Lower lobe of right lung (tissue), 2 donors: ENCODE results near the gene FAM83C. TPM values are rescaled to one million over a fixed set of nuclear protein-coding genes. Genes with fewer than 3 reads are reported as not detected.

Source experiments
- ATAC-seq, 2 donors: fragments of 200-7000 bp; cut with Tn5 transposase; one replicate each; pipeline ENCODE4 v1.9.1; 2020 to 2022; ENCODE audit warnings: mild to moderate bottlenecking in 2 of 2, moderate library complexity in 2 of 2
- DNase-seq: peaks from one replicate; pipeline ENCODE4 v3.0.0-alpha.2; 2020
- H3K27ac ChIP-seq: fragments of 200-600 bp; one replicate; pipeline ENCODE4 v1.8.0; 2022
- H3K27me3 ChIP-seq: fragments of 200-600 bp; one replicate; pipeline ENCODE4 v1.8.0; 2022; ENCODE audit warnings: low read depth
- H3K36me3 ChIP-seq: fragments of 200-600 bp; one replicate; pipeline ENCODE4 v1.8.0; 2022; ENCODE audit warnings: mild to moderate bottlenecking
- H3K4me1 ChIP-seq: fragments of 200-600 bp; one replicate; pipeline ENCODE4 v1.8.0; 2022
- H3K4me3 ChIP-seq: fragments of 200-600 bp; one replicate; pipeline ENCODE4 v1.8.0; 2022; ENCODE audit warnings: mild to moderate bottlenecking
- H3K9me3 ChIP-seq: fragments of 200-600 bp; one replicate; pipeline ENCODE4 v1.8.0; 2022
- CTCF ChIP-seq: fragments of 200-600 bp; IDR thresholded peaks from one replicate; pipeline ENCODE4 v1.8.0; 2022; ENCODE audit warnings: antibody characterized with exemption, mild to moderate bottlenecking
- intact Hi-C: fragments of 100-400 bp; cut with DNase I; formaldehyde crosslinking; loops from one replicate; pipeline ENCODE4 v1.11.0; 2022
- total RNA-seq: library from RNA; stranded (reverse); fragmentation: NEBNext Ultra II Directional; extraction: Animal tissue kit (Norgen Biotek cat#: 25700); gene quantifications from one replicate; pipeline ENCODE4 v1.2.1, GENCODE V29; 2021
- donor health status: DM: no; HTN: yes; CAD: no; lungs with severe emphysema.

FAM83C gene
- total RNA-seq, 1 donor from 2014 or later = not detected

GRCh38 chr20:35320396-35321126, 28.3 kb upstream of the FAM83C start:
- H3K9me3 ChIP-seq = no peaks in the 10 kb centered on the region
- H3K4me3 ChIP-seq = no peak overlapping the region
- ATAC-seq (no peak), DNase-seq (no peak)
- no peaks in the 10 kb centered on the region for H3K27me3 ChIP-seq
- no peak overlapping the region for H3K27ac ChIP-seq
- peaks cover 4% of the 10 kb centered on the region for H3K4me1 ChIP-seq
- intact Hi-C loops = no loop called here
- TF ChIP-seq CTCF = no peak
- H3K36me3 ChIP-seq = no peaks in the 10 kb centered on the region

- H3K27ac ChIP-seq = no peak overlapping the region
Measured at GRCh38 chr20:35319871-35320197, 27.6 kb upstream of the FAM83C start.

GRCh38 chr20:35319192-35319870, 27.1 kb upstream of the FAM83C start:
- H3K36me3 ChIP-seq = peaks cover 6% of the 10 kb centered on the region
- intact Hi-C loops = no loop called here
- no peak for DNase-seq
- no peak overlapping the region for H3K4me3 ChIP-seq
- peaks cover 4% of the 10 kb centered on the region for H3K4me1 ChIP-seq
- TF ChIP-seq CTCF = no peak
- no peak overlapping the region for H3K27ac ChIP-seq
- ATAC-seq = peak in 1 of 2 donors; percentile 29
- no peaks in the 10 kb centered on the region for H3K9me3 ChIP-seq
- no peaks in the 10 kb centered on the region for H3K27me3 ChIP-seq

More at GRCh38 chr20:35319871-35320197, 27.6 kb upstream of the FAM83C start:
- Histone ChIP-seq H3K4me3 (no peak overlapping the region), H3K9me3 (no peaks in the 10 kb centered on the region), H3K36me3 (peaks cover under 1% of the 10 kb centered on the region), H3K27me3 (no peaks in the 10 kb centered on the region), H3K4me1 (peaks cover 4% of the 10 kb centered on the region)
- no peak for DNase-seq
- no peak for ATAC-seq
- intact Hi-C loops = no loop called here
- TF ChIP-seq CTCF = no peak

GRCh38 chr20:35318502-35319157, 26.4 kb upstream of the FAM83C start:
- Histone ChIP-seq H3K4me3 (no peak overlapping the region), H3K9me3 (no peaks in the 10 kb centered on the region), H3K36me3 (peaks cover 11% of the 10 kb centered on the region), H3K27ac (no peak overlapping the region), H3K27me3 (no peaks in the 10 kb centered on the region), H3K4me1 (peaks cover 4% of the 10 kb centered on the region)
- intact Hi-C loops = no loop called here
- DNase-seq (no peak), ATAC-seq (peak; percentile 74 to 90)
- no peak for TF ChIP-seq CTCF

- no peak overlapping the region for H3K4me3 ChIP-seq
- H3K4me1 ChIP-seq = peaks cover 4% of the 10 kb centered on the region
- no peak for TF ChIP-seq CTCF
- H3K36me3 ChIP-seq = peaks cover 13% of the 10 kb centered on the region
- intact Hi-C loops = no loop called here
- no peak for DNase-seq
- ATAC-seq = no peak
- no peaks in the 10 kb centered on the region for H3K9me3 ChIP-seq
- no peaks in the 10 kb centered on the region for H3K27me3 ChIP-seq
- no peak overlapping the region for H3K27ac ChIP-seq
Measured at GRCh38 chr20:35317416-35318210, 25.4 kb upstream of the FAM83C start.
